GM23248 (cell line): ENCODE results near the gene MIOS. TPM values are rescaled to one million over a fixed set of nuclear protein-coding genes. Genes with fewer than 3 reads are reported as not detected.

Experiments used
- DNase-seq: peaks from one replicate; pipeline ENCODE4 v3.0.0-alpha.2; 2015
- H2AFZ ChIP-seq: fragments of 200-600 bp; sonication (generic); 2 replicates; pipeline ENCODE4 v1.6.1; 2016; ENCODE audit warnings: antibody characterized with exemption
- H3F3A ChIP-seq: fragments of 200-600 bp; sonication (generic); 2 replicates; pipeline ENCODE4 v1.6.1; 2016; ENCODE audit warnings: mild to moderate bottlenecking, antibody characterized with exemption, mixed run types; ENCODE audit not compliant: insufficient read depth
- H3K27ac ChIP-seq: fragments of 200-600 bp; sonication (generic); 2 replicates; pipeline ENCODE4 v1.5.1; 2016; ENCODE audit warnings: mild to moderate bottlenecking
- H3K27me3 ChIP-seq: fragments of 200-600 bp; sonication (generic); replicated peaks from 2 replicates; pipeline ENCODE4 v1.6.1; 2016; ENCODE audit warnings: mild to moderate bottlenecking; ENCODE audit not compliant: insufficient read depth
- H3K36me3 ChIP-seq: fragments of 200-600 bp; sonication (generic); 2 replicates; pipeline ENCODE4 v1.6.1; 2016; ENCODE audit warnings: low read depth, mild to moderate bottlenecking
- H3K4me1 ChIP-seq: fragments of 200-600 bp; sonication (generic); 2 replicates; pipeline ENCODE4 v1.6.1; 2016; ENCODE audit warnings: mild to moderate bottlenecking; ENCODE audit not compliant: insufficient read depth
- H3K4me2 ChIP-seq: fragments of 200-600 bp; sonication (generic); one replicate; pipeline ENCODE4 v1.6.1; 2016; ENCODE audit warnings: mild to moderate bottlenecking; ENCODE audit not compliant: unreplicated experiment
- H3K4me3 ChIP-seq: fragments of 200-600 bp; sonication (generic); 2 replicates; pipeline ENCODE4 v1.5.1; 2016; ENCODE audit warnings: mild to moderate bottlenecking
- H3K79me2 ChIP-seq: fragments of 200-600 bp; sonication (generic); 2 replicates; pipeline ENCODE4 v1.6.1; 2016; ENCODE audit warnings: mild to moderate bottlenecking; ENCODE audit not compliant: insufficient read depth
- H3K9ac ChIP-seq: fragments of 200-600 bp; sonication (generic); 2 replicates; pipeline ENCODE4 v1.6.1; 2016; ENCODE audit warnings: mild to moderate bottlenecking
- H3K9me2 ChIP-seq: fragments of 200-600 bp; sonication (generic); 2 replicates; pipeline ENCODE4 v1.6.1; 2016; ENCODE audit warnings: mixed run types, mild to moderate bottlenecking, moderate library complexity; ENCODE audit not compliant: insufficient read depth
- H3K9me3 ChIP-seq: fragments of 200-600 bp; sonication (generic); one replicate; pipeline ENCODE4 v1.6.1; 2017; ENCODE audit warnings: low read depth
- H4K20me1 ChIP-seq: fragments of 200-600 bp; sonication (generic); 2 replicates; pipeline ENCODE4 v1.6.0; 2016; ENCODE audit not compliant: insufficient read depth
- EZH2 ChIP-seq: fragments of 200-600 bp; sonication (generic); IDR thresholded peaks from 2 replicates; pipeline ENCODE4 v1.6.1; 2018; ENCODE audit warnings: antibody characterized with exemption, mild to moderate bottlenecking; ENCODE audit not compliant: insufficient read depth, poor library complexity, severe bottlenecking
- EZH2phosphoT487 ChIP-seq: fragments of 200-600 bp; sonication (generic); IDR thresholded peaks from 2 replicates; pipeline ENCODE4 v1.6.1; 2018; ENCODE audit warnings: antibody characterized with exemption, moderate library complexity, mild to moderate bottlenecking, low read depth; ENCODE audit not compliant: insufficient read depth
- WGBS, 2 experiments: methylation state at CpG; one replicate each; pipeline ENCODE4 v1.1.6; 2015 to 2017; ENCODE audit warnings: low lambda C conversion rate in 2 of 2, low coverage in 1 of 2; ENCODE audit errors: missing lambda C conversion rate in 2 of 2; 5-methylcytosine and 5-hydroxymethylcytosine counted together
- in situ Hi-C: fragments of 300-500 bp; cut with MboI; formaldehyde crosslinking; loops from 2 replicates; pipeline ENCODE4 v1.15.0; 2020
- polyA plus RNA-seq: library from polyadenylated mRNA; unstranded; fragments of >200 nt; fragmentation: Nextera tagmentation; extraction: Ambion mirVana; gene quantifications from 2 replicates; pipeline ENCODE4 v1.2.1, GENCODE V29; 2016
- total RNA-seq: library from RNA; depleted of rRNA; stranded (reverse); fragments of >200 nt; shearing (Covaris generic); gene quantifications from 2 replicates; pipeline ENCODE4 v1.2.3, GENCODE V29; 2014

MIOS gene
- total and polyA plus RNA-seq, 2 experiments from 2014 or later, result 13.3 to 29.7 TPM

DNA sequence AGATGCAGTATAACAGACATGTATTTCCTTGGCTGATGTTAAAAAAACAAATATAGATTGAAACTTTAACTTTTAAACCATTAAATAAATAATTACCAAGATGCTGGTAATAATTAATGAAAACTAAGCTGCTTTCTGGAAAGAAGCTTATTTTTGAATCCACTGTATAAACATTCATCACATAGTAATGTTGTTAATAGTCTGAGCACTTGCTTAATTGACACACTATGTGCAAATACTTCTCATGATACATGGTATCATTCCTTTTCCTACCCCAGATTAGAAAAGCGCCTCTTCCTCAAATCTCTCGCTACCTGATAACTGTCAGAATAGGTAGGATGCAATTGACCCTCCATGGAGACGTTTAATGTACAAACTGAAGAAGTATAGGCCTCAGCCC is 16.0 kb upstream of the MIOS start:
- WGBS, 2 experiments, result 95 to 97% methylated on average over 3 of the region's 3 CpGs
- TF ChIP-seq EZH2, result no peak
- TF ChIP-seq EZH2phosphoT487, result no peak
- Histone ChIP-seq H3K27ac (no peak overlapping the region), H3K4me2 (no peak overlapping the region), H3K36me3 (no peaks in the 10 kb centered on the region), H3F3A (peaks cover 20% of the 10 kb centered on the region), H3K79me2 (no peaks in the 10 kb centered on the region), H3K9ac (no peak overlapping the region), H2AFZ (no peak overlapping the region), H3K9me3 (no peaks in the 10 kb centered on the region), H4K20me1 (no peaks in the 10 kb centered on the region), H3K4me3 (no peak overlapping the region), H3K4me1 (peaks cover 25% of the 10 kb centered on the region), H3K27me3 (no peaks in the 10 kb centered on the region), H3K9me2 (no peaks in the 10 kb centered on the region)
- in situ Hi-C loops, result loop anchor here (10.0 kb wide), 1 partner anchor 446 kb away; no protein-coding TSS in a partner anchor
- DNase-seq, result no peak

DNA sequence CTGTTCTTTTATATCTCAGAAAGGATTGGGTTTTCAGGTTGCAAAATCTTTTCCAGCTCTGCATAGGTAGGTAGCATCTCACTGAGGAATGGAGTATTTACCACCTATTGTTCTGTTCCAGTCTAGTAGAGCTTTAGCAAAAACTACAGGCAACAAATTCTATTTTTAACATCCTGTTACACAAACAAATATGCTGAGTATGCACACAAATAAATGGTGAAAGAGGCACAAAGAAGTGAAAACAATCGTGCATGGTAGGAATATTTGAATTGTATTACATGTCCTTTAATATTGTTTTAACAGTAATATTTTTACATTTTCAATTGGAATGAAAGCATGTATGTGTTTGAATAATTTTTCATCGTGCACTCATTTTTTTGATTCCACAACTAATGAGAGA is 14.5 kb upstream of the MIOS start:
- no peaks in the 10 kb centered on the region for H3K79me2 ChIP-seq
- H3K4me3 ChIP-seq, result no peak overlapping the region
- in situ Hi-C loops, result loop anchor here (10.0 kb wide), 1 partner anchor 447 kb away; no protein-coding TSS in a partner anchor
- no peak for DNase-seq
- 96 to 97% methylated on average over 2 of the region's 2 CpGs for WGBS, 2 experiments
- no peaks in the 10 kb centered on the region for H4K20me1 ChIP-seq
- no peaks in the 10 kb centered on the region for H3K9me3 ChIP-seq
- H2AFZ ChIP-seq, result no peak overlapping the region
- peaks cover 20% of the 10 kb centered on the region for H3F3A ChIP-seq
- no peak overlapping the region for H3K9ac ChIP-seq
- peaks cover 25% of the 10 kb centered on the region for H3K4me1 ChIP-seq
- no peaks in the 10 kb centered on the region for H3K9me2 ChIP-seq
- H3K27me3 ChIP-seq, result no peaks in the 10 kb centered on the region
- TF ChIP-seq EZH2phosphoT487, result no peak
- TF ChIP-seq EZH2, result no peak
- no peak overlapping the region for H3K4me2 ChIP-seq
- no peaks in the 10 kb centered on the region for H3K36me3 ChIP-seq
- H3K27ac ChIP-seq, result no peak overlapping the region

DNA sequence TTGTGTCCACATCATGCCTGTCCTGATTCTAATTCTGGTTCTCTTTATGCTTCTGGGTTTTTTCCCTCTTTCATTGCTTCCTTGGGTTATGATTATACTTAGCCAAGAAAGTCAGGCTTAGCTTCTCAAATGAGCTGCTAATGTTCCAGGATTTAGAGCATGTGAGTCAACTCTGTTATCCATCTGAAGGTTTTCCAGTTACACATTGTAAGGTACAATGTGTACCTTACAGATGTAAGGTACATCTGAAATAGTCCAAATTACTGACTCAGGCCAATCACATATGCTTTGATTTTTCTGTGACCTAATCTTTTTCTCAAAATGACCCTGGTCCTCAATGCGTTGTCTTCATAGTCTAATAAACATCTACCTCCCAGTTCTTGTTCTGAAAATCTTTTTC is 13.3 kb upstream of the MIOS start:
- Histone ChIP-seq H3K9ac (peak overlapping the region; percentile 55), H3K9me2 (no peaks in the 10 kb centered on the region), H3K4me3 (peak overlapping the region; percentile 38), H3K4me1 (peaks cover 25% of the 10 kb centered on the region), H3K9me3 (no peaks in the 10 kb centered on the region), H4K20me1 (no peaks in the 10 kb centered on the region), H3K4me2 (peak overlapping the region; percentile 74), H3K36me3 (no peaks in the 10 kb centered on the region), H3F3A (peaks cover 20% of the 10 kb centered on the region), H3K79me2 (no peaks in the 10 kb centered on the region), H3K27me3 (no peaks in the 10 kb centered on the region), H3K27ac (peak overlapping the region; percentile 83), H2AFZ (no peak overlapping the region)
- TF ChIP-seq EZH2phosphoT487, result no peak
- no peak for TF ChIP-seq EZH2
- in situ Hi-C loops, result loop anchor here (10.0 kb wide), 1 partner anchor 449 kb away; no protein-coding TSS in a partner anchor
- 7 to 11% methylated on average over 1 of the region's 1 CpG for WGBS, 2 experiments
- DNase-seq, result peak; percentile 58

DNA sequence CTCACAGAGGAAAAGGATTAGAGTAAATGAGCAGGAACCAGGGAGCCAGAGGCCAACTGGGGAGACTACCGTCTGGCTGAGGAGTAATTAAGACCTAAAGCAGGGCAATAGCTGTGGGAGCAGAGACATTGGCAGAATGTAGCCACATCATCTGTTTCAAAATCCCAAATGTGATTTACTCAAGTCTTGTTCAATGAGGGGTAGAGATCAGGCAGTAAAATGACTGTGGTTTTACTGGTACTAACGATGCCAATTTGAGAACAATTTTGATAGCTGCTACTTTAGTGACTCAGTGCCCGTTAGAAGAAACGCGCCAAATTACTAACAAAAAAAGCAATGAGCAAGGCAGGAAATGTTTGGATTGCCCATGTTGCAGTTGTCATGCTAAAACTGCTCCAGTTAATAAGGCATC is 12.7 kb upstream of the MIOS start:
- Histone ChIP-seq H3K27ac (peak overlapping the region; percentile 83), H3K9ac (peak overlapping the region; percentile 55), H3K9me2 (no peaks in the 10 kb centered on the region), H3K27me3 (no peaks in the 10 kb centered on the region), H3K9me3 (no peaks in the 10 kb centered on the region), H3K36me3 (no peaks in the 10 kb centered on the region), H3K79me2 (no peaks in the 10 kb centered on the region), H2AFZ (peak overlapping the region; percentile 21; the same call in 1 of the 2 replicates), H3K4me2 (peak overlapping the region; percentile 74), H3K4me3 (peak overlapping the region; percentile 38), H3F3A (peaks cover 20% of the 10 kb centered on the region), H4K20me1 (no peaks in the 10 kb centered on the region), H3K4me1 (peaks cover 25% of the 10 kb centered on the region)
- in situ Hi-C loops, result loop anchor here (10.0 kb wide), 1 partner anchor 449 kb away; no protein-coding TSS in a partner anchor
- peak; percentile 92 for DNase-seq
- peak; percentile 90 for TF ChIP-seq EZH2phosphoT487
- no peak for TF ChIP-seq EZH2
- WGBS, 2 experiments, result 0 to 6% methylated on average over 5 of the region's 5 CpGs
